Medulla oblongata (tissue), 1 donor: Measurements from ENCODE around the gene ITGB5.
"Not testable (repeated sequence)": the region's sequence is repeated elsewhere in the genome, so short reads cannot be mapped to it uniquely, and the experiment has no call there.

ENCODE experiments used
- DNase-seq: peaks from one replicate; pipeline ENCODE4 v3.0.0-alpha.2; 2015; ENCODE audit errors: extremely low spot score

ITGB5 gene

GRCh38 chr3:124757926-124758325 is 129.2 kb downstream of the ITGB5 start:
- DNase-seq = not testable (repeated sequence)

GRCh38 chr3:124752051-124752450 is 135.1 kb downstream of the ITGB5 start:
- no peak for DNase-seq

GRCh38 chr3:124751501-124751900 is 135.7 kb downstream of the ITGB5 start:
- DNase-seq = no peak

- DNase-seq = not testable (repeated sequence)
These were observed 137.3 kb downstream of the ITGB5 start for GRCh38 chr3:124749877-124750276.

- DNase-seq = no peak
These were observed 138.5 kb downstream of the ITGB5 start for GRCh38 chr3:124748560-124749198.

GRCh38 chr3:124747111-124747981 is 139.8 kb downstream of the ITGB5 start:
- no peak for DNase-seq

- DNase-seq = no peak
These were observed 141.4 kb downstream of the ITGB5 start for GRCh38 chr3:124745756-124746155.

- DNase-seq = no peak
These were observed 146.1 kb downstream of the ITGB5 start for GRCh38 chr3:124741027-124741426.

- DNase-seq = no peak
These were observed 155.4 kb downstream of the ITGB5 start for GRCh38 chr3:124731760-124732159.

- DNase-seq = no peak
These were observed 156.2 kb downstream of the ITGB5 start for GRCh38 chr3:124730941-124731297.

- DNase-seq = peak; percentile 90
These were observed 156.8 kb downstream of the ITGB5 start, which contains the start of gene UMPS for GRCh38 chr3:124730129-124730940. UMPS (plus strand) TSS chr3:124730452; CDS start chr3:124730472, 20 bp downstream.

- no peak for DNase-seq
These were observed 164.6 kb downstream of the ITGB5 start for GRCh38 chr3:124722589-124722988.

GRCh38 chr3:124714223-124714853 is 172.8 kb downstream of the ITGB5 start:
- DNase-seq = no peak
